Left lung (tissue), 10 donors: ENCODE results near the gene TRIM66. TPM values are rescaled to one million over a fixed set of nuclear protein-coding genes. Genes with fewer than 3 reads are reported as not detected.

Experiments used
- ATAC-seq: fragments of 200-7000 bp; cut with Tn5 transposase; one replicate; pipeline ENCODE4 v1.9.1; 2020; ENCODE audit warnings: moderate library complexity
- DNase-seq, 4 donors: peaks; one replicate each; pipeline ENCODE4 v3.0.0-alpha.2; 2013 to 2020
- H3K27ac ChIP-seq, 2 donors: fragments of 200-600 bp; sonication (generic) in 1 of 2; one replicate each; pipeline versions ENCODE4 v1.5.0 to v1.8.0; 2020 to 2021
- H3K27me3 ChIP-seq, 2 donors: fragments of 200-600 bp; sonication (generic) in 1 of 2; one replicate each; pipeline versions ENCODE4 v1.5.0 to v1.8.0; 2020 to 2021
- H3K36me3 ChIP-seq, 2 donors: fragments of 200-600 bp; sonication (generic) in 1 of 2; one replicate each; pipeline versions ENCODE4 v1.5.0 to v1.8.0; 2020 to 2021
- H3K4me1 ChIP-seq, 2 donors: fragments of 200-600 bp; one replicate each; pipeline ENCODE4 v1.8.0; 2021
- H3K4me3 ChIP-seq, 2 donors: fragments of 200-600 bp; sonication (generic) in 1 of 2; one replicate each; pipeline versions ENCODE4 v1.5.0 to v1.8.0; 2020 to 2021; ENCODE audit warnings: mild to moderate bottlenecking in 1 of 2
- H3K9me3 ChIP-seq, 2 donors: fragments of 200-600 bp; sonication (generic) in 1 of 2; one replicate each; pipeline versions ENCODE4 v1.5.0 to v1.8.0; 2020 to 2021
- CTCF ChIP-seq, 2 donors: fragments of 200-600 bp; sonication (generic) in 1 of 2; IDR thresholded peaks; one replicate each; pipeline versions ENCODE4 v1.5.0 to v1.8.0; 2021; ENCODE audit warnings: antibody characterized with exemption in 2 of 2
- intact Hi-C, 2 donors: fragments of 100-400 bp; cut with DNase I; formaldehyde crosslinking; loops; one replicate each; pipeline versions ENCODE4 v1.11.2 to v1.14.2; 2022
- polyA plus RNA-seq, 6 donors: library from polyadenylated mRNA; unstranded; fragments of 120-200 nt; gene quantifications; one replicate each; pipeline ENCODE4 v1.2.1, GENCODE V29; 2013; ENCODE audit not compliant: insufficient read length in 6 of 6
- total RNA-seq, 2 donors: library from RNA; stranded (reverse); fragmentation: NEBNext Ultra II Directional; extraction: Animal tissue kit (Norgen Biotek cat#: 25700); gene quantifications; one replicate each; pipeline ENCODE4 v1.2.1, GENCODE V29; 2021
- donor health status: DM: no; HTN: yes; CAD: no.
- donor health status: DM: no; HTN: no; CAD: no.

TRIM66 gene
- total and polyA plus RNA-seq, 8 donors: 6.8 to 14.3 (median 11.9) TPM

- ATAC-seq (no peak), DNase-seq (no peak)
- no peaks in the 10 kb centered on the region for H3K9me3 ChIP-seq
- peaks cover 0 to 75% of the 10 kb centered on the region in 2 donors for H3K36me3 ChIP-seq
- TF ChIP-seq CTCF (IDR thresholded peaks at IDR 0.05): no peak
- no peaks in the 10 kb centered on the region for H3K27me3 ChIP-seq
- H3K4me3 ChIP-seq: no peak overlapping the region
- H3K27ac ChIP-seq: no peak overlapping the region
- intact Hi-C loops: no loop called here
- H3K4me1 ChIP-seq: peaks cover 0 to 6% of the 10 kb centered on the region in 2 donors
These were observed 11.7 kb upstream of the TRIM66 start for GRCh38 chr11:8694137-8694536.

GRCh38 chr11:8693555-8693954 is 11.1 kb upstream of the TRIM66 start:
- Histone ChIP-seq H3K4me3 (no peak overlapping the region), H3K9me3 (no peaks in the 10 kb centered on the region), H3K4me1 (peaks cover 0 to 6% of the 10 kb centered on the region in 2 donors), H3K36me3 (peaks cover 0 to 69% of the 10 kb centered on the region in 2 donors), H3K27me3 (no peaks in the 10 kb centered on the region), H3K27ac (no peak overlapping the region)
- intact Hi-C loops: no loop called here
- TF ChIP-seq CTCF (IDR thresholded peaks at IDR 0.05): no peak
- no peak for DNase-seq
- no peak for ATAC-seq

- Histone ChIP-seq H3K4me1 (peaks cover 4 to 10% of the 10 kb centered on the region in 2 donors), H3K36me3 (peaks cover 0 to 64% of the 10 kb centered on the region in 2 donors), H3K27me3 (no peaks in the 10 kb centered on the region), H3K4me3 (no peak overlapping the region), H3K27ac (no peak overlapping the region), H3K9me3 (no peaks in the 10 kb centered on the region)
- DNase-seq: no peak
- intact Hi-C loops: no loop called here
- TF ChIP-seq CTCF (IDR thresholded peaks at IDR 0.05): no peak
- no peak for ATAC-seq
These were observed 10.6 kb upstream of the TRIM66 start for GRCh38 chr11:8693010-8693551.

- ATAC-seq (no peak), DNase-seq (no peak)
- TF ChIP-seq CTCF (IDR thresholded peaks at IDR 0.05): no peak
- Histone ChIP-seq H3K4me1 (peaks cover 8 to 17% of the 10 kb centered on the region in 2 donors), H3K36me3 (peaks cover 0 to 59% of the 10 kb centered on the region in 2 donors), H3K27me3 (no peaks in the 10 kb centered on the region), H3K4me3 (no peak overlapping the region), H3K9me3 (no peaks in the 10 kb centered on the region), H3K27ac (no peak overlapping the region)
- intact Hi-C loops: no loop called here
These were observed 10.0 kb upstream of the TRIM66 start for GRCh38 chr11:8692417-8692816.

GRCh38 chr11:8691601-8692000 is 9.1 kb upstream of the TRIM66 start:
- H3K9me3 ChIP-seq: no peaks in the 10 kb centered on the region
- intact Hi-C loops: no loop called here
- TF ChIP-seq CTCF (IDR thresholded peaks at IDR 0.05): no peak
- peaks cover 8 to 25% of the 10 kb centered on the region in 2 donors for H3K4me1 ChIP-seq
- H3K27me3 ChIP-seq: no peaks in the 10 kb centered on the region
- no peak overlapping the region for H3K4me3 ChIP-seq
- H3K36me3 ChIP-seq: peaks cover 0 to 59% of the 10 kb centered on the region in 2 donors
- DNase-seq (no peak), ATAC-seq (no peak)
- no peak overlapping the region for H3K27ac ChIP-seq
